ENCODE data around the gene SPCS2.

- no peak for TF ChIP-seq CTCF (IDR thresholded peaks at IDR 0.05)
- no peak for TF ChIP-seq POLR2A (IDR thresholded peaks at IDR 0.05)
These were observed 21.9 kb downstream of the SPCS2 start for GRCh38 chr11:74970852-74971395.

Measured in testis (tissue), 2 donors.